ENCODE results near the gene KLF15.

Gene KLF15

GRCh38 chr3:126319701-126320295 is 37.4 kb downstream of the KLF15 start:
- no peak for DNase-seq

- DNase-seq: no peak
These were observed 39.9 kb downstream of the KLF15 start for GRCh38 chr3:126317029-126317996.

GRCh38 chr3:126316501-126316939 is 40.7 kb downstream of the KLF15 start:
- no peak for DNase-seq

GRCh38 chr3:126316031-126316461 is 41.2 kb downstream of the KLF15 start:
- DNase-seq: no peak

GRCh38 chr3:126314790-126315658 is 42.2 kb downstream of the KLF15 start:
- no peak for DNase-seq

GRCh38 chr3:126314305-126314789 is 42.9 kb downstream of the KLF15 start:
- no peak for DNase-seq

GRCh38 chr3:126313580-126314304 is 43.5 kb downstream of the KLF15 start:
- DNase-seq: peak; percentile 37

GRCh38 chr3:126313166-126313565 is 44.0 kb downstream of the KLF15 start:
- DNase-seq: no peak

GRCh38 chr3:126312341-126312740 is 44.9 kb downstream of the KLF15 start:
- no peak for DNase-seq

- DNase-seq: no peak
These were observed 45.8 kb downstream of the KLF15 start for GRCh38 chr3:126311338-126311978.

- no peak for DNase-seq
These were observed 46.4 kb downstream of the KLF15 start for GRCh38 chr3:126310816-126311215.

GRCh38 chr3:126309861-126310655 is 47.1 kb downstream of the KLF15 start:
- DNase-seq: no peak

- DNase-seq: no peak
These were observed 48.0 kb downstream of the KLF15 start for GRCh38 chr3:126309165-126309564.

- DNase-seq: no peak
These were observed 48.6 kb downstream of the KLF15 start for GRCh38 chr3:126308394-126309125.

GRCh38 chr3:126307591-126308393 is 49.4 kb downstream of the KLF15 start:
- DNase-seq: no peak

- no peak for DNase-seq
These were observed 50.2 kb downstream of the KLF15 start for GRCh38 chr3:126306888-126307482.

GRCh38 chr3:126306397-126306796 is 50.8 kb downstream of the KLF15 start:
- no peak for DNase-seq

GRCh38 chr3:126305427-126305826 is 51.8 kb downstream of the KLF15 start:
- no peak for DNase-seq

GRCh38 chr3:126304704-126305103 is 52.5 kb downstream of the KLF15 start:
- DNase-seq: no peak

All from NCI-H2171 treated with DMSO at 0.1 percent for 48 hours (cell line).